GM12864 (cell line): ENCODE measurements around the gene TRAPPC8.
"Not testable (repeated sequence)": the region's sequence is repeated elsewhere in the genome, so short reads cannot be mapped to it uniquely, and the experiment has no call there.

Source experiments
- DNase-seq: peaks from one replicate; pipeline ENCODE4 v3.0.0-alpha.2; 2011; ENCODE audit warnings: low read depth
- H3K4me3 ChIP-seq: 2 replicates; pipeline ENCODE4 v1.5.1; 2011; ENCODE audit warnings: mild to moderate bottlenecking, low read depth, low read length, control low read depth
- TF ChIP-seq, protein P1 (sequence below): IDR thresholded peaks from 2 replicates; pipeline ENCODE4 v1.5.1; 2011; ENCODE audit warnings: low read depth, mild to moderate bottlenecking, moderate library complexity, low read length, control low read depth, inconsistent platforms; ENCODE audit errors: missing control alignments

The TRAPPC8 gene

DNA sequence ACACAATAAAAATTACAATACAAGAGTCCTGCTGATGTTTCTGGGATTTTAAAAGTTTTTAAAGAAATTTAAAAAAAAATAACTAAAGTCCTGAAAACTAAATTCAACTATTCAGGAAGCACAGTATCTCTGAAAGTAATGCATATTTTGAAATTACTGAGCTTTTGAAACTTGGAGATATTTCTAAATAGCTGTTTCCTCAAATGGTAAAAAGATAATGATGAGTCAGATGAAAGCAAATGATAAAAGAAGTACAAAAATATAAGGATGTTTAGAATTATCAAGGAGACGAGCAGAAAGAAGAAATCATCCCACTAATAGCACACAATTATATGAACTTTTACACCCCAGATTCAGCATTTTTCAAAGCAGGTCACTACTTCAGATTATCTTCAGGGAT is 92.1 kb downstream of the TRAPPC8 start:
- no peak for DNase-seq
- TF ChIP-seq, protein P1, sequence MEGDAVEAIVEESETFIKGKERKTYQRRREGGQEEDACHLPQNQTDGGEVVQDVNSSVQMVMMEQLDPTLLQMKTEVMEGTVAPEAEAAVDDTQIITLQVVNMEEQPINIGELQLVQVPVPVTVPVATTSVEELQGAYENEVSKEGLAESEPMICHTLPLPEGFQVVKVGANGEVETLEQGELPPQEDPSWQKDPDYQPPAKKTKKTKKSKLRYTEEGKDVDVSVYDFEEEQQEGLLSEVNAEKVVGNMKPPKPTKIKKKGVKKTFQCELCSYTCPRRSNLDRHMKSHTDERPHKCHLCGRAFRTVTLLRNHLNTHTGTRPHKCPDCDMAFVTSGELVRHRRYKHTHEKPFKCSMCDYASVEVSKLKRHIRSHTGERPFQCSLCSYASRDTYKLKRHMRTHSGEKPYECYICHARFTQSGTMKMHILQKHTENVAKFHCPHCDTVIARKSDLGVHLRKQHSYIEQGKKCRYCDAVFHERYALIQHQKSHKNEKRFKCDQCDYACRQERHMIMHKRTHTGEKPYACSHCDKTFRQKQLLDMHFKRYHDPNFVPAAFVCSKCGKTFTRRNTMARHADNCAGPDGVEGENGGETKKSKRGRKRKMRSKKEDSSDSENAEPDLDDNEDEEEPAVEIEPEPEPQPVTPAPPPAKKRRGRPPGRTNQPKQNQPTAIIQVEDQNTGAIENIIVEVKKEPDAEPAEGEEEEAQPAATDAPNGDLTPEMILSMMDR, result no peak
- no peak overlapping the region for H3K4me3 ChIP-seq

DNA sequence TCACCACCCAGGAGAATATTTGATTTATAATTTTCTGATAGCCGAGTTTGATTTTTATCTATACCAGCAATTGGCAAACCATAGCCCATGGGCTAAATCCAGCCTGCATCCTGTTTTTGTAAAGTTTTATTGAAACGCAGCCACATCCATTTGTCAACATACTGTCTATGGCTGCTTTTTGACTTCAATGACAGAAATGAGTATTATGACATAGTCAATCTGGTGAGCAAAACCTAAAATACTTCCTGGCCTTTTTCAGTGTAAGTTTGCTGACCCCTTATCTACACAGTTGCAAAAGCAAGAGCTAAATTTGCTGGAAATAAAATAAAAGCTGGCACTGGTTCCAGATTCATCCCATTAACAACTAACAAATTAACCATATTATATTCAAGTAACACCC is 102.4 kb downstream of the TRAPPC8 start:
- no peak for DNase-seq
- H3K4me3 ChIP-seq, result no peak overlapping the region
- TF ChIP-seq, protein P1, result no peak

DNA sequence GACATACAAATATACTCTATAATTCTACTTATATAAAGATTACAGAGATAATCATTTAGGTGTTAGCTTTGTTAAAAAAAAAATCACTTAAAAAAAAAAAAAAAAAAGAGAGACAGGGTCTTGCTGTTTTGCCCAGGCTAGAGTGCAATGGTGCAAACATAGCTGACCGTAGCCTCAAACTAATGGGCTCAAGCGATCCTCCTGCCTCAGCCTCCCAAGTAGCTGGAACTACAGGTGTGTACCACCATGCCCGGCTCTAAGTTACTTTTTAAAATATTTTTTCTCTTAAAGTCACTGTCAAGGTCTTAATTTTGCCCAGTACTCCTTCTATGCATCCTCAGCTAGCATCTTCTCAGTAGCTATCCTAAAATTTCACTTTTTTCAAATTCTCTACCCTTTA is 105.0 kb downstream of the TRAPPC8 start:
- TF ChIP-seq, protein P1, result no peak
- no peak overlapping the region for H3K4me3 ChIP-seq
- no peak for DNase-seq

DNA sequence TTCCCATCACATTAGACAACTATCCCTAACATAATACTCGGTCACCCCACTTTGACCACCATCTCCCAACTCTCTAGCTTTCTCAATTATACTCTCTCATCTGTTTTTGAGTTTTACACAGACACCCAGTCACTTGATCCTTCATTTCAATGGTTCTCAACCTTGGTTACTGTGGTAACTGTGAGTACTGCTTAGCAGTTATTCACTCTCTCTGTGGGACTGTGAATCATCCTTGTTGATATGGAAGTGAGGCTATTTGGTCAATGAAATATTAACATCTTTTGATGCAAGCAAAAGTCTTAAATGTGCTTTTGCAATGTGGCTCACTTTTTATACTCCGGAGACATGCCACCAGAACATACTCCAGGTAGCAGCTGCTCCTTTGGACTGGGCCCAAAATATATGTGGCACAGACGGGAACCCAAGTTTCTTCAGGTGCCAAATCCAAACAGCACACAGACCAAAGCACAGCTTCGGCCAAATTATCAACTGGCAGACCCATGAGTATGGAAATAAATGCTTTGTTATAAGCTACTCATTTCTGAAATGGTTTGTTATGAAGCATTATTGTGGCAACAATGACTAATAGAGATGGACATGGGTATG is 107.3 kb downstream of the TRAPPC8 start:
- TF ChIP-seq, protein P1, result no peak
- no peak overlapping the region for H3K4me3 ChIP-seq
- DNase-seq, result no peak

DNA sequence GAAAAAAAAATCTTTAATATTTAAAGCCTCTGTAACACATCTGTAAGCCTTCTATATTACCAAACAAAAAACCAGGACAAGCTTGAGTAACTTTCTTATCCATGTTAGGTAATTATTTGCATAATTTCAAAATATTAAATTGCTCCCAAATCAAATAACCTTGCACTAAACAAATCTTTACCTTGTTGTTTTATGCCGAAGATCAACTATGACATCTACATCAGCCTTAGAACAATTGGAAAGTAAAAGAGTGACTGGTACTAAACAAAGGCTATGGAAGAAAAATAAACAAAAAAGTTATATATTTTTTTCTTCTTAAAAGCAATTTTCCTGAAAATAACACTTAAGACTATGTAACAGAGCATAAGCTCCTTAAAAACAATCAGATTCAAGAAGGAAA is 111.0 kb downstream of the TRAPPC8 start:
- no peak overlapping the region for H3K4me3 ChIP-seq
- DNase-seq, result no peak
- TF ChIP-seq, protein P1, result no peak

DNA sequence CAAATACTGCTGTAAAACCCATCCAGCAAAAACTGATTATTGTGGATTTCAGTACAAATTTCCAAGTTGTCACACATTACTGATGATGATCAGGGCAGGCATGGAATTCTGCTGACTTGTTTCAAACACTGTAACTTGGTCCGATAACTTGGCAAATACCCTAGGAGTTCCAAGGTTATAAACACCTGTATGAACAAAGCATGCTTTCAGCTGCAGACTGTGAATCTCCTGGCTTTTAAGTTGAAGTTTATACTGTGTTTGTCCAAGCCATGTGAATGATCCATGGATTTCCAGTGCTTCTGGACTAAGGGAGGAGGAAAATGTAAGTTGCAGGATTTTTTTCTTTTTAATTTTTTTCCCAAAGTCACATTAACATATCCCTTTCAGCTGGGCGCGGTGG is 112.2 kb downstream of the TRAPPC8 start:
- no peak for DNase-seq
- H3K4me3 ChIP-seq, result no peak overlapping the region
- TF ChIP-seq, protein P1, result no peak

DNA sequence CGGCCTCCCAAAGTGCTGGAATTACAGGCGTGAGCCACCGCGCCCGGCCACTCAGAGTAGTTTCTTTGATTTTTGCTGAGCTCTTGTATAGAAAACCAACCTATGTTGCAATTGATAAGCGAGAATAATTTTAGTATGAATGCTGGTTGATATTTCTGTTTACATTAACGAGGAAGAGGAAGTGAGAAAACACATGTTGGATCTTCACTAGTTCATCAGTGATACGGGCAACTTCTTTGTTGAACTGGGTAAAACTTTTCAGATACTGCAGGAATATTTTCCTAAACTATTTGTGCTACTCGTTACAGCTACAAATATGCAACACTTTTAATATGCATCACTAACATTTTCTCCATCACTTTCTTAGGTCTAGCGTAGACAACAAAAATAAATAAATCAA is 114.3 kb downstream of the TRAPPC8 start:
- TF ChIP-seq, protein P1, result no peak
- DNase-seq, result no peak
- no peak overlapping the region for H3K4me3 ChIP-seq

DNA sequence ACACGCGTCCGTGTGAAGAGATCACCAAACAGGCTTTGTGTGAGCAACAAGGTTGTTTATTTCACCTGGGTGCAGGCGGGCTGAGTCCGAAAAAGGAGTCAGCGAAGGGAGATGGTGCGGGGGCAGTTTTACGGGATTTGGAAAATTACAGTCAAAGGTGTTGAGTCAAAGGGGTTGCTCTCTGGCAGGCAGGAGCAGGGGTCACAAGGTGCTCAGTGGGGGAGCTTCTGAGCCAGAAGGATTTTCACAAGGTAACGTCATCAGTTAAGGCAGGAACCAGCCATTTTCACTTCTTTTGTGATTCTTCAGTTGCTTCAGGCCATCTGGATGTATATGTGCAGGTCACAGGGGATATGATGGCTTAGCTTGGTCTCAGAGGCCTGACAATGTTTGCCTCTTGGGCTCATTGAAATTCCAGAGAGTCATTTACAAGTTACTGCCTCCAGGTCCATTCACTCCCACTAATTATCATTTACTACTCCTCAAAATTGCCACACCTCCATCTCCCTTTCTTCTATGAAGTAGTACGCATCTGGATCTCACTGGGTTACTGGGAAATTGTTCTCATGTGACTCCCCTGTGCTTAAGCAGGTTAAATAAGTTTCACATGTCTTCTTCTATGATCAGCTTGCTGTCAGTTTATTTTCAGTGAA is 116.1 kb downstream of the TRAPPC8 start:
- not testable (repeated sequence) for DNase-seq, H3K4me3 ChIP-seq
